Measurements from ENCODE around the gene CLASRP.
A peak's percentile ranks its signal among the peaks of the same experiment; 100 is the strongest.
"Not testable (repeated sequence)": the region's sequence is repeated elsewhere in the genome, so short reads cannot be mapped to it uniquely, and the experiment has no call there.

The CLASRP gene, protein sequence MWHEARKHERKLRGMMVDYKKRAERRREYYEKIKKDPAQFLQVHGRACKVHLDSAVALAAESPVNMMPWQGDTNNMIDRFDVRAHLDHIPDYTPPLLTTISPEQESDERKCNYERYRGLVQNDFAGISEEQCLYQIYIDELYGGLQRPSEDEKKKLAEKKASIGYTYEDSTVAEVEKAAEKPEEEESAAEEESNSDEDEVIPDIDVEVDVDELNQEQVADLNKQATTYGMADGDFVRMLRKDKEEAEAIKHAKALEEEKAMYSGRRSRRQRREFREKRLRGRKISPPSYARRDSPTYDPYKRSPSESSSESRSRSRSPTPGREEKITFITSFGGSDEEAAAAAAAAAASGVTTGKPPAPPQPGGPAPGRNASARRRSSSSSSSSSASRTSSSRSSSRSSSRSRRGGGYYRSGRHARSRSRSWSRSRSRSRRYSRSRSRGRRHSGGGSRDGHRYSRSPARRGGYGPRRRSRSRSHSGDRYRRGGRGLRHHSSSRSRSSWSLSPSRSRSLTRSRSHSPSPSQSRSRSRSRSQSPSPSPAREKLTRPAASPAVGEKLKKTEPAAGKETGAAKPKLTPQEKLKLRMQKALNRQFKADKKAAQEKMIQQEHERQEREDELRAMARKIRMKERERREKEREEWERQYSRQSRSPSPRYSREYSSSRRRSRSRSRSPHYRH

DNA sequence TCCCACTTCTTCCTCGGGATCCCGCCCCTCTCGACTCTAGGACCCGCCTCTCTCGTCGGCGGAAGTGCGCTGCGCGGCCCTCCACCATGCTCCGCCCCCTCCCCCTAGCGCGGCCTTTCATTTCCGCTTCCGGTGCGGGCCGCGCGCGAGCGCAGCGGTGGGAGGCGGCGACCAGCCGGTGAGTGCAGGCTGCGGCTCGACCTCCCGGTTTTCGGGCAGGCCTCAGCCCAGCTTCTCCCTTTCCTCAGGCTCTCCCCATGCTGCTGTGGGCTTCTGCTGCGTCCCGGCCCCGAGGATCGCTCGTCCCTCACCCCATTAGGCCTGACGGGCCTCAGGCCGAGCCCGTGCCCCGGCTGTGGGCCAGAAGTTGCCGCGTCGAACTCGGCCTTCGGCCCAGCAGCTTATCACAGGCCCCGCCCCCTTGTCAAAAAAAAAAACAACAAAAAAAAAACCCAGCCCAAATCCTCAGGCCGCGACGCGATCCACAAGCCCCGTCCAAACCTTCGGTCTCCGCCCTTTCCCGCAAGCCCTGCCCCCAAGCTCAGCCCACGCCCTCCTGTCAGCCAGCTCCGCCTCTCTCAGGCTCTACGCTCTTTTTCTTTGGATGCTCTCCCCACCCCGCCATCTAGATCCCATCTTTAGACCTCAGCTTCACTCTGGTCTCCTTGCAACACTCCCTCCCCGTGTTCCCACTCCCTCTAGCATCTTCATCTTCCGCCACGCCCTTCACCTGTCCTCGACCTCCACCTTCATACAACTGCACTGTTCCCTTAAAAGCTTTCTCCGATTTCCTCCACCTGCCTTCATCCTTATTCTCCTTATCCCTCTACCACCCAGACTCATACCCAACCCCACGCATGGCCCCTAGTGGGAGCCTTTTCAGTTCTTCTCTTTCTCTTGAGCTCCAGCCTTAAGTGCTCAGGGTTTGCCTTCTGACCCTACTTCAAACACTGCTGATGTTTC, at the start of gene CLASRP:
TSS of gene CLASRP (plus strand) at position 115 of the 963 bp plus-strand sequence. CDS start 1,168 bp downstream, outside the sequence.
- peak; percentile 80 for DNase-seq

DNA sequence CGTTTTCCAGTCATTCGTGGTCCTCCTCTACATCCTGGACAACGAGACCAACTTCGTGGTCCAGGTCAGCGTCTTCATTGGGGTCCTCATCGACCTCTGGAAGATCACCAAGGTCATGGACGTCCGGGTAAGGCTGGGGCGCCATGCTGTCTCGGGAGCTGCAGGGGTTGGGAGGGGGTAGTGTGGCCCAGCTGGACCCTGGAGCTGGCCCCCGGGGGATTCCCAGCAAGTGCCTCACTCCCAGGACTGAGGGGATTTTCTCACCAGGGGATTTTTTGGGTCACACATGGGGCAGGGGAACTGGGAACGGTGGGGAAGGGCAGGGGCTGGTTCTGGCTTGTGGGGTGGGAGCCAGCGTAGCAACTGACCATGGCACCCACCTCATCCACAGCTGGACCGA, 48.4 kb upstream of the CLASRP start:
- no peak for DNase-seq

DNA sequence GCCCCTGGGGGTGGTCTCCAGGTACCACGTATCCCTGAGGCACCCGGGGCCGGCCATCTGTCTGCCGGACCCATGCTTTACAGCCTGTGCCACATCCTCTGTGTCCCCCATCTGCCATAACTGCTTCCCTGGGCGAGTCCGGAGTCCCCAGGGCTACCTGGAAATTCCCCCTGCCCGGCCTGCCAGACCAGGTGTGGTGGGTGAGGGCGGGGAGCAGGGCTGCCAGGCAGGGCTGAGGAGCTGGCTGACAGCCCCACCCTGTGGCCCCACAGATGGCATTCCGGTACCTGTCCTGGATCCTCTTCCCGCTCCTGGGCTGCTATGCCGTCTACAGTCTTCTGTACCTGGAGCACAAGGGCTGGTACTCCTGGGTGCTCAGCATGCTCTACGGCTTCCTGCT, 47.9 kb upstream of the CLASRP start:
- DNase-seq: no peak

DNA sequence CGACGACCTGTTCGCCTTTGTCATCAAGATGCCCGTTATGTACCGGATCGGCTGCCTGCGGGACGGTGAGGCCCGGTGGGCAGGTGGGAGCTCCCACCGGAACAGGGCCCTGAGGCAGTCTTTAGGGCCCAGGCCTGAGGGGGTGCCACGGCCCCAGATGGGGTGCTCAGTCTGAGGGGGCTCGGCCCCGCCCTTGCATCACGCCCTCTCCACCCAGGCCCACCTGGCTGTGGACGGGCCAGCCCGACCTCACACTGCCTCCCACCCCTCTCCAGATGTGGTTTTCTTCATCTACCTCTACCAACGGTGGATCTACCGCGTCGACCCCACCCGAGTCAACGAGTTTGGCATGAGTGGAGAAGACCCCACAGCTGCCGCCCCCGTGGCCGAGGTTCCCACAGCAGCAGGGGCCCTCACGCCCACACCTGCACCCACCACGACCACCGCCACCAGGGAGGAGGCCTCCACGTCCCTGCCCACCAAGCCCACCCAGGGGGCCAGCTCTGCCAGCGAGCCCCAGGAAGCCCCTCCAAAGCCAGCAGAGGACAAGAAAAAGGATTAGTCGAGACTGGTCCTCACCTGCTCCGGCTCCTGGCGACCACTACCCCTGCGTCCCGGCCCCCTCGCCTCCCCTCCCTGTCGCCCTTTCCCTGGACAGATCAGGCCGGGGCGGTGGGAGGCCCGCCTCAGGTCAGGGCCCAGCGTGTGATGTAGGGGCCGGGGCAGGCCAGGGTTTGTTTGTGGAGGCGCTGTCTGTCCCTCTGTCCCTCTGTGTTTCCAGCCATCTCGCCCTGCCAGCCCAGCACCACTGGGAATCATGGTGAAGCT, 46.3 kb upstream of the CLASRP start:
- no peak for DNase-seq

DNA sequence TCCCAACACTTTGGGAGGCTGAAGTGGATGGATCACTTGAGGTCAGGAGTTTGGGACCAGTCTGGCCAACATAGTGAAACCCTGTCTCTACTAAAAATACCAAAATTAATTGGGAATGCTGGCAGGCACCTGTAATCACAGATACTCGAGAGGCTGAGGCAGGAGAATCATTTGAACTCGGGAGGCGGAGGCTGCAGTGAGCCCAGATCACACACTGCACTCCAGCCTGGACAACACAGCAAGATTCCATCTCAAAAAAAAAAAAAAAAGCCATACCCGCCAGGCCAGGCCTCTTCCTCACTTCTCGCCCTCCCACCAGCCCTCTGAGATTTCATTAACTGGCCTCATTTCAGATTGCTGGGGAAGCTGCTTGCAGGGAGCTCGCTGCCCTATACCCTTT, 45.3 kb upstream of the CLASRP start:
- no peak for DNase-seq

DNA sequence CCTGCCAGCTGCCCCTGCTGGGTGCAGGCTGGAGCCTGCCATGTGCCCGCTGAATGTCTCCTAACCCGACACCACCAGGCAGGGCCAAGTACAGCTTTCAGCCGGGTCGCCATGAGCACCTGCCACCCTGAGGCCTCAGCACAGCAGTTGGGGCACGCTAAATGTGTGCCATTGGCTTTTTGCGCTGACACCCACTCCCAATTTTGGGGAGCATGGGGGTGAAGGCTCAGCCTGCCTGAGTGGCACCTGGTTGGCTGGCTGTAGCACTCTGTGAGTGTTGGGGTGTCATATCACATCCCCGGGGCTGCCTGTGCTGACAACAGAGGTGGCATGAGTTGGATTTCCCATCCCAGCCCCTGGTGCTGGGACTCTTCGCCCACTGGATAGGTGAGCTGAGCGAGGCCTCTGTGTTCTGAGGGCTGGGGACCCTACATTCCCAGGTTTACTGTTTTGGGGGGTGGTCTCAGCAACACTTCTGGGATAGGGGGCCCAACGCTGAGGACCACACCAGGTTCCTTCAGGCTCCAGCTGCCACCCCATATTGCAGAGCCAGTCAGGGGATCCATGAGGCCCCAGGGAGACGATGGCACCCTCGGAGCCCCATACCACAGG, 44.8 kb upstream of the CLASRP start:
- no peak for DNase-seq

DNA sequence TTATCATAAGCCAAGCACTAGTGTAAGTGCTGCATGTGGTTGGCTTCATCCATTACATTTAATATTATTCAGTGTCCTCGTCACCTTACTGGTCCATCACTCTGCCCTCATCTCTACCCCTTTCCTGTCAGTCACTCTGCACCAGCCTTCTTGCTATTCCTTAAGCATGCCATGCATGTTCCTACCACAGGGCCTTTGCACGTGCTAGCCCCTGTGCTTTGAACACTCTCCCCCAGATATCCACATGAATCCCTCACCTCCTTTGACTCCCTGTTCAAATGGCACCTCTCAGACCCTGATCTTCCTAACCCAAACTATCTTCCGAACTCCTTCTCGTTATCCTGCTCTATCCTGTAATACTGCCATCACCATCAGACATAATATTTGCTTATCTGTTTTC, 40.8 kb upstream of the CLASRP start:
- DNase-seq: no peak

DNA sequence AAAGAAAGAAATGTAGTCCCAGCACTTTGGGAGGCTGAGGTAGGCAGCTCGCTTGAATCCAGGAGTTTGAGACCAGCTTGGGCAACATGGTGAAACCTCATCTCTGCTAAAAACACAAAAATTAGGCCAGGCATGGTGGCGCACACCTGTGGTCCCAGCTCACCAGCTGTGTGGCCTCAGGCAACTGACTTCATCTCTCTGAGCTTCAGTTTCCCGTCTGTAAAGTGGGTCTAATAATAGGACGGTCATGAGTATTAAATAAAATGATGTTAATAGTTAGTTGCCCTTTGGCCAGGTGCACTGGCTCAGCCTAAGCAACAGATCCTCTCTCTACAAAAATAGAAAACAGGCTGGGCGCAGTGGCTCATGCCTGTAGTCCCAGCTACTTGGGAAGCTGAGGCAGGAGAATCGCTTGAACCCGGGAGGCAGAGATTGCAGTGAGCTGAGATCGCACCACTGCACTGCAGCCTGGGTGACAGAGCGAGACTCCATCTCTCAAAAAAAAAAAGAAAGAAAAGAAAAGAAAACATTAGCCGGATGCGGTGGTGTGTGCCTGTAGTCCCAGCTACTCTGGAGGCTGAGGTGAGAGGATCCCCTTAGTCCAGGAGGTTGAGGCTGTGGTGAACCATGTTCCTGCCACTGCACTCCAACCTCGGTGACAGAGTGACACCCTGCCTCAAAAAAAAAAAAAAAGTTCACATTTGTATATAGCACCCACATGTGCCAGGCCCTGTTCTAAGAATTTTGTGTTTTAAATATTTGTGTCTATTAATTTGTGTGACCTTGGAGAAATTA, 39.5 kb upstream of the CLASRP start:
- not testable (repeated sequence) for DNase-seq

DNA sequence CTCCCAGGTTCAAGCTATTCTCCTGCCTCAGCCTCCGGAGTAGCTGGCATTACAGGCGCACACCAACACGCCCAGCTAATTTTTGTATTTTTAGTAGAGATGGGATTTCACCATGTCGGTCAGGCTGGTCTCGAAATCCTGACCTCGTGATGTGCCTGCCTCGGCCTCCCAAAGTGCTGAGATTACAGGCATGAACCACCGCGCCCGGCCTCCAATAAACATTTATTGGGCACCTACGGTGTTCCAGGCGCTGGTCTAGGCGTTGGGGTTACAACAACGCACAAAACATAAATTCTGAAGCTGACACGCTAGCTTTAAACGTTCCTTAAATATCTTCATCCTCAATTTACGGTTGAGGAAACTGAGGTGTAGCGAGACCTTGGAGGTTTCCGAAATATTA, 38.2 kb upstream of the CLASRP start:
- not testable (repeated sequence) for DNase-seq

DNA sequence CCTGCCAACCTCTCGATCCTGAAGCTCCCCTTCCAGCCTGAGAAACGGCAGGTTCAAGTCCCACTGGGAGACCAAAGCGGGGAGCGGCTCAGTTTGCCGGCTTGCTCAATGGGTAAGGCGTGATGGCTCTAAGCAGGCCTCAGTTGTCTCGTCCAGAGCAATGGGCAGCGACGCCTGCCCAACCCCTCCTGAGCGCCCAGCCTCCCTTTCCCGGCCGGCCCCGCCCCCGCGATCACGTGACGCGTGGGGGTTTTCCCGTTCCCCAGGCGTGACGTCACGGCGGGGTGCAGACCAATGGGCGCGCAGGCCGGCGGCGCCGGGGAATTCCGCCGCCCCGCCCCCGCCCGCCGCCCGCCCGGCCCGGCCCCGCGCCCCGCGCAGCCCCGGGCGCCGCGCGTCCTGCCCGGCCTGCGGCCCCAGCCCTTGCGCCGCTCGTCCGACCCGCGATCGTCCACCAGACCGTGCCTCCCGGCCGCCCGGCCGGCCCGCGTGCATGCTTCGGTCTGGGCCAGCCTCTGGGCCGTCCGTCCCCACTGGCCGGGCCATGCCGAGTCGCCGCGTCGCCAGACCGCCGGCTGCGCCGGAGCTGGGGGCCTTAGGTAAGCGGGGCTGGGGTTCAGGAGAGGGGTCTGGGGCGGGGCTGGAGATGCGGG, 37.6 kb upstream of the CLASRP start, which contains the start of gene RELB:
TSS of gene RELB (plus strand) at position 378 of the 653 bp plus-strand sequence. CDS start at position 494, 116 bp downstream.
- peak; percentile 65 for DNase-seq

DNA sequence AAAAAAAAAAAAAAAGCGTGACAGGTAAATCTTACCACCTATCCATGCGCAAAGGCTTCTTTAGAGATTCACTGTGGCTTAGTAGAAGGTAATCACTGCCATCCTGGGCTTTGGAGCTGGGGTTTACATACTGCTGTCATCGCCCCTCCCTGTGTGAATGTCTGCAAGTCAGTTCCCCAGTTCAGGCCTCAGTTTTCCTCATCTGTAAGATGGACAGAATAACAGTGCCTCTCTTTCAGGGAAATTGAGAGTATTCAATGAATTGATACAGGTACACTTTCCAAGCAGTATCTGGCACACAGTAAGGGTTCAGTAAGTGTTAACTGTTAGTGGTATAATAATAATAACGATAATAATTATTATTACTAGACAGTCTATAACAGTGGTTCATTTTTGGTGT, 35.4 kb upstream of the CLASRP start:
- no peak for DNase-seq

DNA sequence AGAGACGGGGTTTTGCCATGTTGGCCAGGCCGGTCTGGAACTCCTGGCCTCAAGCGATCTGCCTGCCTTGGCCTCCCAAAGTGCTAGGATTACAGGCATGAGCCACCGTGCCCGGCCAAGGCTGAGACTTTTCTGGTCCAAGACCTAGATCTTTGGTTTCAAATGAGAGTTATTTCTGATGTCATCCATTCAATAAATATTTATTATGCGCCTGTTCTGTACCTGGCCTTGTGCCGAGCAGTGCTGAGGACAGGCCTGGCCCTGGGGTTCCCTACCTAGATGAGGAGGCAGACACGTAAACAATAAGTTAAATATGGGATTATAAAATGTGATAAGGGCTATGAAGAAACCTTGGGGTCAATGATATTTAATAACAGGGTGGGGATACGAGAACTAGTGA, 33.1 kb upstream of the CLASRP start:
- DNase-seq: no peak

DNA sequence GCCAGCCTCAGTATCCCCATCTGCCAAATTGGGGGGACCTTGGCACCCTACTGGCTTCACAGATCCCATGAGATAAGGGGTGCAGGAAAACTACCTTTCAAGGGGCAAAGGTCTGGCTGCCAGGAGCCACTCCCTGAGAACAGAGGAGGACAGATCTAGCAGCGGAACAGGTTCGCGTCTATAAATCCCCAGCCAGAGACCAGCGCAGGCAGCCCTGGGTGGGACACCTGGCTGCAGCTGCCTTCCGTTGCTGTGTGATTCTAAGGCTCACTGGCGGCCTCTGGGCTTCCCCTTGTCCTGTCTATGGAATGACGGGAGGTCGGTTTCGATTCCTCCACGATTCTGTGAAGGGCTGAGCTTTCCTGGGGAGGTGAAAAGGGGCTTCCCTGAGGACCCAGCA, 30.3 kb upstream of the CLASRP start:
- no peak for DNase-seq

DNA sequence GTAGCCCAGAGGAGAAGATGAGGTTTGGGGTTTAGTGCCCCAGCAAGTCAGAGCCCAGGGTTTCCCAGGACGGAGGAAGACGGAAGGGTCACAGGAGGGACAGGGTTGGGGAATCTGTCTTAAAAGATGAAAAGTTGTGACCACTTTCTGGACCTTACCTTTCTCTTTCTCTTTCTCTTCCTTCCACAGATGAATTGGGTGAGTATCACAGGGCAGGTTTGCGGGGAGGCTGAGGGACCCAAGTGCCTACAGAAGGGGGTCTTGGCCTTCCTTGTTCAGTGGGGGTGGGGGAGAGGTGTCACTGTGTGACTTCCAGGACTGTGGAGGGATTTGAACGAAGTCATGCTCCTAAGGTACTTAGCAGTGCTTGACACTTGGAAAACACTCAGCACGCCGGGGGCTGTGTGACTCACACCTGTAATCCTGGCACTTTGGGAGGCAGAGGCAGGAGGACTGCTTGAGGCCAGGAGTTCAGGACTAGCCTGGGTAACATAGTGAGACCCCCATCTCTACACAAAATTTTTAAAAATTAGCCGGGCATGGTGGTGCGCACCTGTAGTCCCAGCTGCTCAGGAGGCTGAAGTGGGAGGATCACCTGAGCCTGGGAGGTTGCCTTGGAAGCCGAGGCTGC, 29.1 kb upstream of the CLASRP start:
- DNase-seq: no peak

DNA sequence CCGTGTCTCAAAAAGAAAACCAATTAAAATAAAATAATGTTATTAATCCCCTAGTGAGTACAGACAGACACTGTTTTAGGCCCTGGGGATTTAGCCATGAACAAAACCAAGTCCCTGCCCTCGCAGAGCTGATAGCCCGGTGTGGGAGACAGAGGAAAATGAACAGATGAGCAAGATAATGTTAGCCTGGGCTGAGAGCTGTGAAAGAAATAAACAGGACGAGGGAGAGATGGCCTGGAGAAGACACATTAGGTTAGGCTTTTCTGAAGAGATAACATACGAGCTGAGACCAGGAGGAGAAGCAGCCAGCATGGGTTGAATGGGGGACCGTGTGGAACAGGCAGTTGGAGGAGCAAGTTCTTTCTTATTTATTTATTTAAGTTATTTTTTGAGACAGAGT, 28.5 kb upstream of the CLASRP start:
- DNase-seq: no peak

DNA sequence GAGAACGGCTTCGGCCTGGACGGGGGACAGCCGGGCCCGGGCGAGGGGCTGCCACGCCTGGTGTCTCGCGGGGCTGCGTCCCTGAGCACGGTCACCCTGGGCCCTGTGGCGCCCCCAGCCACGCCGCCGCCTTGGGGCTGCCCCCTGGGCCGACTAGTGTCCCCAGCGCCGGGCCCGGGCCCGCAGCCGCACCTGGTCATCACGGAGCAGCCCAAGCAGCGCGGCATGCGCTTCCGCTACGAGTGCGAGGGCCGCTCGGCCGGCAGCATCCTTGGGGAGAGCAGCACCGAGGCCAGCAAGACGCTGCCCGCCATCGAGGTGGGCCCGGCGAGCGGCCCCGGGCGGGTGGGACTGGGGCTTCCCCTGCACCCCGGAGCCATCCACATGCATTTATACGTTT, 26.9 kb upstream of the CLASRP start:
- DNase-seq: no peak

DNA sequence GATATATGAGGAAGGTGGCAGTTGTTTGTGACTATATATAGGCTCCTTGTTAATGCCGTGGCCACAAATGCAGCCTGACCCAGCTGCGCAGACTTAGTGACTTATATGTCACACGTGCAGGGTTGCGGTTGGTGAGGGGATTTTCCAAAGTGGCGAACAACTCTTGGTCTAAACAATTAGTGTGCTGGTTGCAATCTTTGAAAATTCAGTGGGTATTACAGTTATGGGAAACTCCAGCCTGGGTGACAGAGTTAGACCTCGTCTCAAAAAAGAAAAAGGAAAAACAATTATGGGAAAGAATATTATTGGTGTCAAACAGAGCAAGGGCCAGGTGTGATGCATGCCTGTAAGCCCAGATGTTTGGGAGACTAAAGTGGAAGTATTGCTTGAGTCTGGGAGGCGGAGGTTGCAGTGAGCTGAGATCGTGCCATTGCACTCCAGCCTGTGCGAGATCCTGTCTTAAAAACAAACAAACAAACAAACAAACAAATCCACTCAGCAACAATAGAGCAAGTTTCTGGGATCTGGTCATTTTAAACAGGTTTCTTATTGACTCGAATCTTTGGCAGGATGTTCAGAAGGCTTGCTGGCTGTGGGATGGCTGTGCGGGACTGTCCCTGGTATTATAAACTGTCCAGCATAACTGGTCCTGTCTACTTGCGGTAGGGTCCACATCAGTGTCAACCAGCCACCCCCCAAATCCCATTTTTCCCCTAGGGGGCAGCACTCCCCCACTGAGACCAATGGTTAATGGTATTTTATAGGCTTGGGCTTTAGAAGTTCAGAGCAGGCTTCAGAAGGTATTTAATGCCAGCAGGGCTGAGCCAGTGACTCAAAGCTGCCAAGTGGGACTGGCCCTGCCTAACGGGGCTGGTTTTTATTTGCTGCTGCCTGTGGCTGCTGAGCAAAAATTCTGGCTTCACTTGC, 22.2 kb upstream of the CLASRP start:
- peak; percentile 31 for DNase-seq

DNA sequence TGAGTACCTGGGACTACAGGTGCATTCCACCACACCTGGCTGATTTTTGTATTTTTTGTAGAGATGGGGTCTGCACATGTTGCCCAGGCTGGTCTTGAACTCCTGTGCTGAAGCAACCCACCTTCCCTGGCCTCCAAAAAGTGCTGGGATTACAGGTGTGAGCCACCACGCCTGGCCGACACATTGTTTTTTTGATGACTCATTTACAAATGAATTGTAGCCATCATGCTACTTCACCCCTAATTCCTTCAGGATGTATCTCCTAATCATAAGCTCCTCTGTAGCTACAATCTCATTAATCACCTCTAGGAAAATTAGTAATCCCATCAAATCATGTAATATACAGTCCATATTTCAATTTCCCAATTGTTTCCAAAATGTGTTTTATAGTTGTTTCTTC, 19.7 kb upstream of the CLASRP start:
- DNase-seq: no peak

DNA sequence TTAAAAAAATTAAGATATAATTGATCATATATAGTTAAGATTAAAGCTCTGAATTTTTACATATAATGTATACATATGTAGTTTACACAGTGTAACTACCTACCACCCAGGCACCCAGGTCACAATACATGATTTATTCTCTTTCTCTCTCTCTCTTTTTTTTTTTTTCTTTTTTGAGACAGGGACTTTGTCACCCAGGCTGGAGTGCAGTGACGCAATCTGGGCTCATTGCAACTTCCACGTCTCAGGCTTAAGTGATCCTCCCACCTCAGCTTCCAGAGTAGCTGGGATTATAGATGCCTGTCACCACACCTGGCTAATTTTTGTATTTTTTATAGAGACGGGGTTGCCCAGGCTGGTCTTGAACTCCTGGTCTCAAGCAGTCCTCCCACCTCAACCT, 18.8 kb upstream of the CLASRP start:
- DNase-seq: no peak

Measured in DMS153 (cell line).